G401 (cell line): Measurements from ENCODE around the gene NMRK1. TPM values are rescaled to one million over a fixed set of nuclear protein-coding genes. Genes with fewer than 3 reads are reported as not detected.

Source experiments
- DNase-seq: peaks from one replicate; pipeline ENCODE4 v3.0.0-alpha.2; 2015; ENCODE audit warnings: low spot score
- in situ Hi-C: cut with HindIII; loops from 2 replicates; pipeline ENCODE4 v1.10.0; 2016; ENCODE audit warnings: low sequenced_read_pairs, mixed read lengths
- total RNA-seq: library from RNA; depleted of rRNA; stranded (reverse); fragments of >200 nt; shearing (Covaris generic); gene quantifications from 2 replicates; pipeline ENCODE4 v1.2.3, GENCODE V29; 2014; rRNA removed

Gene NMRK1
- total RNA-seq, 1 experiment from 2014 or later, result 7.4 TPM

DNA sequence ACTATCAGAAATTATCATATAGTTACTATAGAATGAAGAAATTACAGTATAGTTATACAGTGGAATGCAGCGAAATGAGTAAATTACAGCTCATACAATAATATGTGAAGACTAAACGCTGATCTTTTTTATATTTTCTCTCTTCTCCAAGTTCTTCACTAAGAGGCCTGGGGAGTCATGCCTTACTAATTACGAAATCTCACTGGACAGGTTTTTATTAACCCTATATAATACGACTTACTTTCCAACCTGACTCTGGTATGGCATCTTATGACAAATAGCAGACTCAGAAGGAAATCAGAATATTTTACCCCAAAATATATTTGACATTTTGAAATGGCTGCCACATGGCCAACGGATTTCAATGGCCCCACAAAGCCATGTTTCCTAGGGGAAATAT, 68.9 kb downstream of the NMRK1 start:
- DNase-seq, result no peak
- in situ Hi-C loops, result no loop called here

DNA sequence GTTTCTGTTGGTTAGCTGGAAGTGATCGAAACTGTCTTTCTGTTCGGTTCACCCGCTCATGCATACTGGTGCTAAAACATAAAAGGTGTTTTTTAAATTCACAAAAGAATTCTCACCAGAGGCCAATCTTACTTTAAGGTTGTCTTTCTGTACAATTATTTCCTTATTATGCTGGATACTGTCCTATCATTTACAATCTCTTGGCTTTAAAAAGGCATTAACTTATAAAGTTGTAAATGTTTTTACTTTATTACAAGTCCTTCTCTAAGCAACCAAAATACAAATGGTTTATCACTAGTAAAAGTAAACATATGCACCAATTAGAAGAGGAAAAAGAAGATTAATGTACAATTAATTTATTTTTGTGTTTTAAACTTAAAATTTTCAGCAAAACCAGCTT, 70.6 kb downstream of the NMRK1 start:
- in situ Hi-C loops, result no loop called here
- DNase-seq, result no peak

DNA sequence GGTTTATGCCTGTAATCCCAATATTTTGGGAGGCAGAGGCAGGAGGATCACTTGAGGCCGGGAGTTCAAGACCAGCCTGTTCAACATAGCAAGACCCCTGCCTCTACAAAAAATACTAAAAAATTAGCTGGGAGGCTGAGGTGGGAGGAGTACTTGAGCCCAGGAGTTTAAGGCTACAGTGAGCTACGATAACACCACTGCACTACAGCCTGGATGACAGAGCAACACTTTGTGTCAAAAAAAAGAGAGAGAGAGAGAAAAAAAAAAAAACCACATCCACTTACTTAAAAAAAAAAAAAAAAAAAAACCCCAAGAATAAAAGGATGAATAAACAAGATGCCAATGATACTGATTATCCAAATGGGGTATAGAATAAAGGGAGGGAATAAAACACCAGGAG, 74.2 kb downstream of the NMRK1 start:
- in situ Hi-C loops, result no loop called here

More for the DNA sequence above, 74.2 kb downstream of the NMRK1 start:
- no peak for DNase-seq

Other genes starting within 250 kb of the NMRK1 start
- gene TRPM6, start 200.2 kb downstream of the NMRK1 start, total RNA-seq, result not detected in 2 replicates
- gene C9orf40, start 135.2 kb downstream of the NMRK1 start, total RNA-seq, result 19.4 and 29.2 TPM in 2 replicates
- gene CARNMT1, start 59.9 kb downstream of the NMRK1 start, total RNA-seq, result 27.7 and 60.4 TPM in 2 replicates
- gene OSTF1, start 359 bp upstream of the NMRK1 start, total RNA-seq, result 10.0 and 14.0 TPM in 2 replicates